GM12873 (cell line): ENCODE data around the gene EMCN.

Experiments used
- TF ChIP-seq, protein P1 (sequence below): IDR thresholded peaks from 2 replicates; pipeline ENCODE4 v1.5.1; 2012; ENCODE audit warnings: low read depth, mild to moderate bottlenecking, moderate library complexity, low read length, control low read depth; ENCODE audit not compliant: insufficient read depth; ENCODE audit errors: missing control alignments

Gene EMCN

DNA sequence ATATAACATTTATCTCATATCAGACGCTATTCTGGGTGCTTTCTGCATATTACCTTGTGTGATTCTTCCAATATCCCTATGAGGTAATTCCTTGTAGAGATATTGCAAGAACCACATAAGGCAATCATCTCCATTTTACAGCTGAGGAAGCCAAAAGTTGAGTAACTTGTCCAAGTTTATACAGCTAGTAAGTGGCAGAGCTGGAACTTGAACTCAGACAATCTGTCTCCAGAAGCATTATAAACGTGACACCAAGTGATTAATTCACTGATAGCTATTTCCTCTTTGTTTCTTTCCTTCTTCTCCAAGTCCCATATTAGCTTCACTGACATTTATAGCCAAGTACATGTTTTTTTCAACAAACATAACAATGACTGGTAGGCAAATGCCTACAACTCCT is 7.3 kb downstream of the EMCN start:
- TF ChIP-seq, protein P1, sequence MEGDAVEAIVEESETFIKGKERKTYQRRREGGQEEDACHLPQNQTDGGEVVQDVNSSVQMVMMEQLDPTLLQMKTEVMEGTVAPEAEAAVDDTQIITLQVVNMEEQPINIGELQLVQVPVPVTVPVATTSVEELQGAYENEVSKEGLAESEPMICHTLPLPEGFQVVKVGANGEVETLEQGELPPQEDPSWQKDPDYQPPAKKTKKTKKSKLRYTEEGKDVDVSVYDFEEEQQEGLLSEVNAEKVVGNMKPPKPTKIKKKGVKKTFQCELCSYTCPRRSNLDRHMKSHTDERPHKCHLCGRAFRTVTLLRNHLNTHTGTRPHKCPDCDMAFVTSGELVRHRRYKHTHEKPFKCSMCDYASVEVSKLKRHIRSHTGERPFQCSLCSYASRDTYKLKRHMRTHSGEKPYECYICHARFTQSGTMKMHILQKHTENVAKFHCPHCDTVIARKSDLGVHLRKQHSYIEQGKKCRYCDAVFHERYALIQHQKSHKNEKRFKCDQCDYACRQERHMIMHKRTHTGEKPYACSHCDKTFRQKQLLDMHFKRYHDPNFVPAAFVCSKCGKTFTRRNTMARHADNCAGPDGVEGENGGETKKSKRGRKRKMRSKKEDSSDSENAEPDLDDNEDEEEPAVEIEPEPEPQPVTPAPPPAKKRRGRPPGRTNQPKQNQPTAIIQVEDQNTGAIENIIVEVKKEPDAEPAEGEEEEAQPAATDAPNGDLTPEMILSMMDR: no peak

DNA sequence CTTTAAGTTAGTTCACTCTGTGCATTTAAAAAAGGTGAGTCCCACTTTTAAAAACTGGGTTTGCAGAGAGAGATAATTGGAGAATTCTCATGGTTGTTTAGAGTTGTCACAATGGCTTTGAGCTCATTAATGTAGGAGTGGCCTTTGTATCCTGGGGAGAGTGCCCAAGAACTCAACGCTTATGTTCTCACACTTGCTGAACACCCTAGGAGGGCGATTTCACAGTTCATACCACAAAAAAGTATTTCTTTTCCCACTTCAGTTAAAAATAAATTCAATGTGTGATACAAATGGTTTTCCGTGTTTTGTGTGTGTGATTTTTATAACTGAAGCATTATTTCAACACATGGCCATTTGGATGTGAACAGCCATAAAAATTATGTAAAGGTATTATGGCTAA is 8.4 kb downstream of the EMCN start:
- TF ChIP-seq, protein P1: no peak

DNA sequence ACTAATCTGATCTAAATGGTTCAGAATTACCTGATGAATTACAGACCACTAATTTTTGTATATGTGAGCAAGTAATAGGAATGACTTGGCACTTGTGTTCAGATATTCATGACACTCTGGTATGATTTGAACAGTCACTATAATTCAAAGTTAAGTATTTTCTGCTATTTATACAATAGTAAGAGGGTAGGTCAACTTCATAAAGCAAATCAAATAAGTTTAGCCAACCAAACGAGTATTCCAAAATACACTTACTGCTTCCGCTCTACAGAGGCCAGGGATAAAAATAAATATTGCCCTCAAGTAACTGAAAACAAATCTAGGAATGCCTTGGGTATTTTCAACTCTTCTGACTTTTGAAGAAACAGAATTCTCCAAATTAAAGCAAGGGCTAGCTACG is 9.1 kb downstream of the EMCN start:
- TF ChIP-seq, protein P1: no peak

DNA sequence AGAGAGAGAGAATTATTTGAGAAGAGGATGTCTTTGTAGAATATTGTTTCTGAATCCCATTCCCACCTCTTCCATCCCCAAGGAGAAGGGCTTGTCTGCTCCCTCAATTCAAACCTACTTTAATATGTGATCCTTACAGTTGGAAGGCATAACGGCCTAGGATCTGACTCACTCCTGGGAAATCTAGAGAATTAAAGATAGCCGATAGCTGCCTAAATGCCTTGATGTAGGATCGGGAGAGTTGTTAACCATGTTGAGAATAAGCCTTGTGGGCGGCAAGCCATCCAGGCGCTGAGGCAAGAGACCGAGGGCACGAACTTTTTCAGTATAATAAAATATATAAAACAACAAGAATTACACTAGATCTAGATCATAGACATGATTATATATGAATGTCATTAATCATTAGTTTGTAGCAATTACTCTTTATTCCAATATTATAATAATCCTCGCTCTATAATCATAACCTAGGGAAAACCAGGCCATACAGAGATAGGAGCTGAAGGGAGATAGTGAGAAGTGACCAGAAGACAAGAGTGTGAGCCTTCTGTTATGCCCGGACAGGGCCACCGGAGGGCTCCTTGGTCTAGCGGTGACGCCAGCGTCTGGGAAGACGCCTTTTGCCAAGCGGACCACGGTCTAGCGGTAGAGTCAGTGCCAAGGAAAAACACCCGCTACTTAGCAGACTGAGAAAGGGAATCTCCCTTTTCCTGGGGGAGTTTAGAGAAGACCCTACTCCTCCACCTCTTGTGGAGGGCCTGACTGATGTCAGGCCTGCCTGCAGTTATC is 13.5 kb downstream of the EMCN start:
- TF ChIP-seq, protein P1: no peak

DNA sequence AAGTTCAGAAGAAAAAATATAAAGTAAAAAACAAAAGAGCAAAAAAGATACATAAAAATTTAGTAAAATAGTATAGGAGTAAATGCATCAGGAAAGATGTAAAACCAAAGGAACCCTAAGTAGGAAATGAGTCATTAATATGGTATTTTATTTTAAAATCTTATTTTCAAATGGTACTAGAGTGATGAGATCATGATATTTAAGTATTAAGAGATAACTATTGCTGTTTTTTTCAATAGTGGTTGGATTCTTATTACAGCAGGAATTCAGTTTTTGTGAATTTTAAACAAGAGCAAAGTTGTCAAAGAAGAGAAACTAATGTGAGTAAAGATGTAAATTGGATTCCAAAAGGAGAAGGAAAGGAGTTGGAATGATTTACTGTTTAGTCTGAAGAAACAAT is 20.0 kb downstream of the EMCN start:
- TF ChIP-seq, protein P1: no peak

DNA sequence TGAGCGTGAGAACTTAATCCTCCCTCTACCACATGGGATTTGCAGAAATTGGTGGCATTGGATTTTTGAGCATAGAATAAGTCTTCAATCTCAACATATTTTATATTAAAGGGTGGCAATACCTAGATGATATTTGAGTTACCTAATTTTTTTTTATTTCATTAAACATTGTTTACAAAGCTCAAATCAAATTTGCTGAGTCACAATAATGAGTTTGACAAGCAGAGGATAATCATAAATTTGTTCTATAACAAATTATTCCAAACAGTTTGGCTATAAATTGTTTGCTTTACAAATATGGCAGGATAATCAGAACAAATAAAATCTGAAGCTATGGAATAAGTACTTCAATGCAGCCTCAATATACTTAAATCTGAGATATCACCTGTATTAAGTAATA is 22.7 kb downstream of the EMCN start:
- TF ChIP-seq, protein P1: no peak

DNA sequence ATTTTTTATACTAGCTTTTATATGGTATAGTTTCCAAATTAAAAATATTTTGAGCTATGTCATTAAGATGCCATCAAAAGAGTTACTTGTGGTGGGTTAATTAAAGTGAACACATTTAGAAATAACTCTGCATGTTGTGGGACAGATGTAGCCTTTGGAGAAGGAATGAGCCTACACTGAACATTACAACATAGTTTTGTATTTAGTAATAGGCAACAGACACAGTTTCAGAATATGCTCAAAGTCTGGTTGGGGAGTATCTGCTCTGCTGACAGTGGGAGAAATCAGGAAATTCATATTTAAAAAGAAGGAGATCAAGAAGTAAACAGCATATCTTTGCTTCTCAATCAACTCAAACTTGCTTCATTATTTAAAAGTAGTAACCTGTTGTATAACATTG is 23.7 kb downstream of the EMCN start:
- TF ChIP-seq, protein P1: no peak
